HG03175 (cell line): ENCODE data around the gene HK2.

Experiments
- ATAC-seq: cut with Tn5 transposase; IDR thresholded peaks from one replicate; pipeline ENCODE4 v1.9.1; 2021; ENCODE audit warnings: mild to moderate bottlenecking, moderate library complexity; ENCODE audit not compliant: unreplicated experiment

Gene HK2

GRCh38 chr2:74856599-74856998, 22.7 kb downstream of the HK2 start:
- ATAC-seq = no peak

- ATAC-seq = no peak
These were observed 23.3 kb downstream of the HK2 start for GRCh38 chr2:74857215-74857614.

GRCh38 chr2:74857725-74858124, 23.8 kb downstream of the HK2 start:
- no peak for ATAC-seq

- ATAC-seq = no peak
These were observed 24.4 kb downstream of the HK2 start for GRCh38 chr2:74858281-74858680.

GRCh38 chr2:74860079-74860478, 26.2 kb downstream of the HK2 start:
- ATAC-seq = no peak

GRCh38 chr2:74860521-74860920, 26.6 kb downstream of the HK2 start:
- no peak for ATAC-seq

GRCh38 chr2:74861531-74861930, 27.6 kb downstream of the HK2 start:
- no peak for ATAC-seq

- no peak for ATAC-seq
These were observed 28.4 kb downstream of the HK2 start for GRCh38 chr2:74862020-74862964.

GRCh38 chr2:74863802-74864248, 29.9 kb downstream of the HK2 start:
- no peak for ATAC-seq

- ATAC-seq = no peak
These were observed 31.1 kb downstream of the HK2 start for GRCh38 chr2:74864728-74865722.

GRCh38 chr2:74865770-74866674, 32.1 kb downstream of the HK2 start:
- no peak for ATAC-seq

GRCh38 chr2:74867841-74868658, 34.1 kb downstream of the HK2 start:
- ATAC-seq = no peak

- no peak for ATAC-seq
These were observed 35.6 kb downstream of the HK2 start for GRCh38 chr2:74869517-74869916.

- ATAC-seq = no peak
These were observed 37.0 kb downstream of the HK2 start for GRCh38 chr2:74870951-74871350.

GRCh38 chr2:74871414-74871813, 37.5 kb downstream of the HK2 start:
- ATAC-seq = no peak

- no peak for ATAC-seq
These were observed 38.5 kb downstream of the HK2 start for GRCh38 chr2:74872389-74872836.

GRCh38 chr2:74873012-74873665, 39.2 kb downstream of the HK2 start:
- no peak for ATAC-seq

- no peak for ATAC-seq
These were observed 40.0 kb downstream of the HK2 start for GRCh38 chr2:74873678-74874640.
